H1 (cell line): Measurements from ENCODE around the gene SGCG. TPM values are rescaled to one million over a fixed set of nuclear protein-coding genes. Genes with fewer than 3 reads are reported as not detected.

Source experiments
- CTCF ChIA-PET: fragments of 300-600 bp; sonication (Branson Sonifier 250); formaldehyde crosslinking; loops from one replicate; lab custom pipeline; 2021; ENCODE audit not compliant: partially characterized antibody; lab: Charles Lee
- POLR2A ChIA-PET: fragments of 300-600 bp; sonication (Branson Sonifier 250); formaldehyde crosslinking; loops from one replicate; lab custom pipeline; 2021; ENCODE audit warnings: inconsistent platforms; ENCODE audit not compliant: partially characterized antibody; lab: Charles Lee
- DNase-seq, 2 experiments: peaks; one replicate each; pipeline versions ENCODE4 v3.0.0 to v3.0.0-alpha.2; 2010 to 2022; ENCODE audit warnings: low spot score in 2 of 2, low read depth in 1 of 2, mixed read lengths in 1 of 2
- FAIRE-seq: peaks from 2 replicates; lab custom pipeline; 2011; peaks lifted over from hg19 to GRCh38; lab: Jason Lieb, UNC
- H2AFZ ChIP-seq: 2 replicates; pipeline ENCODE4 v1.8.1; 2012; ENCODE audit warnings: low read length, inconsistent platforms
- H2AK5ac ChIP-seq: 2 replicates; pipeline ENCODE4 v1.6.1; 2013; ENCODE audit warnings: low read depth, low read length
- H2BK120ac ChIP-seq: replicated peaks from 2 replicates; pipeline ENCODE3; 2013; ENCODE audit warnings: low read depth, low read length, inconsistent platforms
- H2BK12ac ChIP-seq: 2 replicates; pipeline ENCODE4 v1.6.1; 2013; ENCODE audit warnings: low read depth, low read length
- H2BK15ac ChIP-seq: 2 replicates; pipeline ENCODE4 v1.6.1; 2013; ENCODE audit warnings: low read length
- H2BK20ac ChIP-seq: 2 replicates; pipeline ENCODE4 v1.6.1; 2013; ENCODE audit warnings: low read length
- H2BK5ac ChIP-seq: 2 replicates; pipeline ENCODE4 v1.6.1; 2013; ENCODE audit warnings: low read depth, low read length
- H3K14ac ChIP-seq: 2 replicates; pipeline ENCODE4 v1.6.1; 2013; ENCODE audit warnings: inconsistent platforms; ENCODE audit not compliant: insufficient read length
- H3K18ac ChIP-seq: 2 replicates; pipeline ENCODE4 v1.6.1; 2013; ENCODE audit warnings: low read length; ENCODE audit errors: extremely low read depth
- H3K23ac ChIP-seq: 2 replicates; pipeline ENCODE4 v1.6.1; 2013; ENCODE audit warnings: inconsistent platforms; ENCODE audit not compliant: insufficient read length
- H3K23me2 ChIP-seq: 2 replicates; pipeline ENCODE4 v1.6.1; 2013; ENCODE audit warnings: low read depth, low read length
- H3K27ac ChIP-seq: 2 replicates; pipeline ENCODE4 v1.6.1; 2011; ENCODE audit warnings: low read depth, low read length, inconsistent platforms
- H3K27me3 ChIP-seq, 4 experiments: replicated peaks in 1 of 4; 1 replicate in 1 of 4; 2 replicates in 3 of 4; pipeline versions ENCODE4 v1.6.1 to v1.8.1; 2011 to 2013; ENCODE audit warnings: low read length in 3 of 4, mild to moderate bottlenecking in 3 of 4, inconsistent platforms in 2 of 4, mixed read lengths in 2 of 4, moderate library complexity in 1 of 4; ENCODE audit not compliant: control insufficient read depth in 3 of 4, insufficient read depth in 3 of 4; ENCODE audit errors: extremely low read depth in 1 of 4
- H3K36me3 ChIP-seq, 4 experiments: 2 replicates each; pipeline versions ENCODE4 v1.6.1 to v1.8.1; 2011 to 2013; ENCODE audit warnings: mild to moderate bottlenecking in 4 of 4, low read length in 3 of 4, moderate library complexity in 2 of 4, control low read depth in 1 of 4, inconsistent platforms in 1 of 4; ENCODE audit not compliant: insufficient read depth in 4 of 4, control insufficient read depth in 2 of 4
- H3K4ac ChIP-seq: replicated peaks from 2 replicates; pipeline ENCODE3; 2013; ENCODE audit warnings: low read length, low read depth, mixed read lengths, inconsistent platforms; ENCODE audit not compliant: insufficient read length
- H3K4me1 ChIP-seq, 4 experiments: replicated peaks in 1 of 4; 1 replicate in 1 of 4; 2 replicates in 3 of 4; pipeline versions ENCODE4 v1.6.1 to v1.8.1; 2011 to 2013; ENCODE audit warnings: low read length in 3 of 4, inconsistent platforms in 2 of 4, mixed read lengths in 1 of 4; ENCODE audit not compliant: insufficient read depth in 4 of 4, control insufficient read depth in 3 of 4
- H3K4me2 ChIP-seq, 2 experiments: 2 replicates each; pipeline versions ENCODE4 v1.6.1 to v1.8.1; 2011 to 2013; ENCODE audit warnings: low read depth in 2 of 2, low read length in 2 of 2, control low read depth in 1 of 2, inconsistent platforms in 1 of 2, mild to moderate bottlenecking in 1 of 2; ENCODE audit not compliant: insufficient read depth in 1 of 2
- H3K4me3 ChIP-seq, 4 experiments: fragments of 200-600, 300-600 bp in 1 of 4; sonication (generic), shearing (Covaris generic), sonication (Bioruptor Twin) in 1 of 4; 2 replicates each; pipeline versions ENCODE4 v1.5.1 to v1.8.1; 2011 to 2016; ENCODE audit warnings: low read length in 4 of 4, low read depth in 3 of 4, control low read depth in 2 of 4, inconsistent platforms in 2 of 4, mild to moderate bottlenecking in 2 of 4, mixed read lengths in 1 of 4, moderate library complexity in 1 of 4; ENCODE audit not compliant: insufficient read depth in 2 of 4; ENCODE audit errors: extremely low read depth in 1 of 4
- H3K56ac ChIP-seq: replicated peaks from 2 replicates; pipeline ENCODE3; 2013; ENCODE audit warnings: low read depth, mild to moderate bottlenecking, mixed read lengths, low read length, inconsistent platforms; ENCODE audit not compliant: insufficient read length
- H3K79me1 ChIP-seq: 2 replicates; pipeline ENCODE4 v1.6.1; 2013; ENCODE audit warnings: low read depth, low read length, control low read depth
- H3K79me2 ChIP-seq, 2 experiments: 2 replicates each; pipeline versions ENCODE4 v1.6.1 to v1.8.1; 2012 to 2013; ENCODE audit warnings: low read length in 2 of 2, mild to moderate bottlenecking in 2 of 2, inconsistent platforms in 1 of 2; ENCODE audit not compliant: insufficient read depth in 2 of 2, control insufficient read depth in 1 of 2
- H3K9ac ChIP-seq, 4 experiments: replicated peaks in 1 of 4; 1 replicate in 1 of 4; 2 replicates in 3 of 4; pipeline versions ENCODE4 v1.6.1 to v1.8.1; 2011 to 2013; ENCODE audit warnings: low read depth in 3 of 4, low read length in 3 of 4, control low read depth in 2 of 4, mild to moderate bottlenecking in 2 of 4, moderate library complexity in 2 of 4, inconsistent platforms in 1 of 4; ENCODE audit errors: extremely low read depth in 1 of 4
- H3K9me3 ChIP-seq, 2 experiments: 2 replicates each; pipeline versions ENCODE4 v1.6.1 to v1.8.1; 2012 to 2013; ENCODE audit warnings: mild to moderate bottlenecking in 2 of 2, moderate library complexity in 2 of 2, control low read depth in 1 of 2, inconsistent platforms in 1 of 2, low read depth in 1 of 2, low read length in 1 of 2, mixed read lengths in 1 of 2; ENCODE audit not compliant: insufficient read depth in 2 of 2
- H4K20me1 ChIP-seq, 2 experiments: replicated peaks in 1 of 2; 2 replicates each; pipeline versions ENCODE3 to v1.8.1; 2011 to 2013; ENCODE audit warnings: inconsistent platforms in 2 of 2, low read length in 2 of 2, mild to moderate bottlenecking in 1 of 2; ENCODE audit not compliant: insufficient read depth in 2 of 2, control insufficient read depth in 1 of 2
- H4K5ac ChIP-seq: 2 replicates; pipeline ENCODE4 v1.6.1; 2013; ENCODE audit warnings: low read length, low read depth, mixed read lengths, inconsistent platforms; ENCODE audit not compliant: insufficient read length
- H4K8ac ChIP-seq: 2 replicates; pipeline ENCODE4 v1.8.0; 2013; ENCODE audit warnings: mild to moderate bottlenecking, moderate library complexity, low read length, inconsistent platforms; ENCODE audit not compliant: insufficient read depth; ENCODE audit errors: extremely low read depth
- H4K91ac ChIP-seq: replicated peaks from 2 replicates; pipeline ENCODE3; 2013; ENCODE audit warnings: low read length, mixed read lengths, inconsistent platforms; ENCODE audit not compliant: insufficient read length
- CREB1 ChIP-seq: IDR thresholded peaks from 2 replicates; pipeline ENCODE4 v1.6.1; 2012; ENCODE audit warnings: inconsistent platforms
- GTF2F1 ChIP-seq: IDR thresholded peaks from 2 replicates; pipeline ENCODE4 v1.6.1; 2012; ENCODE audit warnings: low read depth, low read length, improper control_type of control experiment, borderline replicate concordance
- KDM5A ChIP-seq: fragments of 200-600 bp; IDR thresholded peaks from 2 replicates; pipeline ENCODE4 v1.7.1; 2012; ENCODE audit warnings: mild to moderate bottlenecking, low read length, inconsistent platforms, mixed read lengths
- NRF1 ChIP-seq: IDR thresholded peaks from 2 replicates; pipeline ENCODE4 v1.6.1; 2011; ENCODE audit warnings: mild to moderate bottlenecking, low read depth, low read length, improper control_type of control experiment
- PHF8 ChIP-seq: fragments of 200-600 bp; sonication (generic); conservative IDR thresholded peaks from 2 replicates; pipeline ENCODE4 v1.7.1; 2012; ENCODE audit warnings: low read depth, mild to moderate bottlenecking, inconsistent platforms, low read length, moderate library complexity
- POLR2AphosphoS5 ChIP-seq: IDR thresholded peaks from 2 replicates; pipeline ENCODE4 v1.6.1; 2011; ENCODE audit warnings: low read depth, low read length
- RAD21 ChIP-seq, 2 experiments: IDR thresholded peaks in 1 of 2; conservative IDR thresholded peaks in 1 of 2; 2 replicates each; pipeline ENCODE4 v1.6.1; 2011; ENCODE audit warnings: low read depth in 2 of 2, low read length in 2 of 2, improper control_type of control experiment in 1 of 2, inconsistent platforms in 1 of 2, mild to moderate bottlenecking in 1 of 2, moderate library complexity in 1 of 2
- SP2 ChIP-seq: IDR thresholded peaks from 2 replicates; pipeline ENCODE4 v1.6.1; 2012; ENCODE audit warnings: mild to moderate bottlenecking, low read length, inconsistent platforms
- TCF12 ChIP-seq: IDR thresholded peaks from 2 replicates; pipeline ENCODE4 v1.6.1; 2011; ENCODE audit warnings: low read depth, mild to moderate bottlenecking, low read length
- TEAD4 ChIP-seq: IDR thresholded peaks from 2 replicates; pipeline ENCODE4 v1.6.1; 2012; ENCODE audit warnings: low read depth, low read length, inconsistent platforms, mixed read lengths
- ZNF274 ChIP-seq: IDR thresholded peaks from 2 replicates; pipeline ENCODE4 v1.7.0; 2012; ENCODE audit warnings: low read length, borderline replicate concordance; ENCODE audit errors: extremely low read depth
- polyA plus RNA-seq, 7 experiments: library from polyadenylated mRNA; depleted of rRNA in 3 of 7; stranded (reverse) in 5 of 7; unstranded in 2 of 7; fragments of >200 nt in 5 of 7; fragments of 200-250 nt in 2 of 7; gene quantifications; 1 replicate in 5 of 7; 2 replicates in 1 of 7; 4 replicates in 1 of 7; pipeline versions ENCODE4 v1.2.1 to v1.2.3, GENCODE V29; 2011 to 2013; ENCODE audit warnings: missing spikeins in 2 of 7, mixed read lengths in 2 of 7
- total RNA-seq: library from RNA; stranded (reverse); fragmentation: NEBNext Ultra II Directional; extraction: Animal tissue kit (Norgen Biotek cat#: 25700); gene quantifications from 2 replicates; pipeline ENCODE4 v1.2.1, GENCODE V29; 2021
- TF ChIP-seq, protein P1 (sequence below): IDR thresholded peaks from 2 replicates; pipeline ENCODE4 v1.6.1; 2012; ENCODE audit warnings: inconsistent platforms
- TF ChIP-seq, protein P2 (sequence below), 3 experiments: IDR thresholded peaks; 1 replicate in 2 of 3; 2 replicates in 1 of 3; pipeline versions ENCODE4 v1.5.1 to v1.6.1; 2011; ENCODE audit warnings: low read length in 3 of 3, mild to moderate bottlenecking in 3 of 3, inconsistent platforms in 2 of 3, low read depth in 1 of 3, moderate library complexity in 1 of 3; ENCODE audit not compliant: insufficient read depth in 1 of 3; ENCODE audit errors: control extremely low read depth in 1 of 3

The SGCG gene
- total and polyA plus RNA-seq, 2 of the 8 experiments (the other 6 are each of a cell fraction or from before 2014, with no cell fraction given), result 0.05 TPM; not detected in 1

DNA sequence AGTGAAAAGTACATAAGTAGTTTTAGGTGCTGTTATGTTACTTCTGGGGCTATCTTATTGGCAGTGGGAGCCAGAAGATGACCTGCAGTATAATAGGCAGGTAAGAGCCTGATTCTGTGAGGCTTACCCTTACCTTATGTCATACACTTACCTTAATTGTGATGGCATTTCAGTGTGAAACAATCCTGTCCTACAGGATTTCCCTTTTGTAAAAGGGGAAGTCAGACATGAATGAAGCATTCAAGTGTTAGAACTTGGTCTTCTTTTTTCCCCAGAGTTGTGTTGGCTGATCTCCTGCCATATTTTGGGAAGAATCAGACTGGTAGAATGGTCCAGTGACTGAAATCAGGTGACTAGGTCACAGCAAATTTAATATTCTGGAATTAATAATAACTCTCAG lies 55.2 kb downstream of the SGCG start:
- H4K20me1 ChIP-seq, result no peaks in the 10 kb centered on the region
- FAIRE-seq (no peak), DNase-seq (no peak)
- no peak overlapping the region for H4K91ac ChIP-seq
- no peak overlapping the region for H3K23ac ChIP-seq
- H2BK15ac ChIP-seq, result no peak overlapping the region
- no peak overlapping the region for H3K4me2 ChIP-seq
- H2AK5ac ChIP-seq, result no peak overlapping the region
- no peaks in the 10 kb centered on the region for H3K23me2 ChIP-seq
- H2BK5ac ChIP-seq, result no peak overlapping the region
- no peak overlapping the region for H3K18ac ChIP-seq
- H3K4me3 ChIP-seq, result no peak overlapping the region
- H3K27ac ChIP-seq, result no peak overlapping the region
- H3K4ac ChIP-seq, result no peak overlapping the region
- H3K14ac ChIP-seq, result no peak overlapping the region
- H3K27me3 ChIP-seq, result no peaks in the 10 kb centered on the region
- H3K9me3 ChIP-seq, result no peaks in the 10 kb centered on the region; a peak in 1 of 4 replicates
- no peak overlapping the region for H3K56ac ChIP-seq
- no peak overlapping the region for H2AFZ ChIP-seq
- no peak overlapping the region for H4K8ac ChIP-seq
- no peak overlapping the region for H2BK20ac ChIP-seq
- no peaks in the 10 kb centered on the region for H3K4me1 ChIP-seq
- ChIA-PET POLR2A (no interaction called here), CTCF (no interaction called here)
- H2BK12ac ChIP-seq, result no peak overlapping the region
- no peak overlapping the region for H3K9ac ChIP-seq
- no peaks in the 10 kb centered on the region for H3K36me3 ChIP-seq
- H4K5ac ChIP-seq, result no peak overlapping the region
- no peak overlapping the region for H2BK120ac ChIP-seq
- H3K79me1 ChIP-seq, result no peaks in the 10 kb centered on the region
- no peaks in the 10 kb centered on the region for H3K79me2 ChIP-seq
- TF ChIP-seq GTF2F1, result no peak
- TF ChIP-seq CREB1, result no peak
- TF ChIP-seq ZNF274, result no peak
- TF ChIP-seq PHF8, result no peak
- TF ChIP-seq RAD21 (IDR thresholded peaks at IDR 0.05 in 1 of 2, conservative IDR thresholded peaks at IDR 0.05 in 1 of 2; ENCODE audit: low read depth in 2 of 2, low read length in 2 of 2), result no peak
- TF ChIP-seq POLR2AphosphoS5, result no peak
- TF ChIP-seq, protein P1, sequence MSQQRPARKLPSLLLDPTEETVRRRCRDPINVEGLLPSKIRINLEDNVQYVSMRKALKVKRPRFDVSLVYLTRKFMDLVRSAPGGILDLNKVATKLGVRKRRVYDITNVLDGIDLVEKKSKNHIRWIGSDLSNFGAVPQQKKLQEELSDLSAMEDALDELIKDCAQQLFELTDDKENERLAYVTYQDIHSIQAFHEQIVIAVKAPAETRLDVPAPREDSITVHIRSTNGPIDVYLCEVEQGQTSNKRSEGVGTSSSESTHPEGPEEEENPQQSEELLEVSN, result no peak
- no peak for TF ChIP-seq TEAD4
- no peak for TF ChIP-seq NRF1
- no peak for TF ChIP-seq KDM5A
- TF ChIP-seq SP2, result no peak
- TF ChIP-seq, protein P2, sequence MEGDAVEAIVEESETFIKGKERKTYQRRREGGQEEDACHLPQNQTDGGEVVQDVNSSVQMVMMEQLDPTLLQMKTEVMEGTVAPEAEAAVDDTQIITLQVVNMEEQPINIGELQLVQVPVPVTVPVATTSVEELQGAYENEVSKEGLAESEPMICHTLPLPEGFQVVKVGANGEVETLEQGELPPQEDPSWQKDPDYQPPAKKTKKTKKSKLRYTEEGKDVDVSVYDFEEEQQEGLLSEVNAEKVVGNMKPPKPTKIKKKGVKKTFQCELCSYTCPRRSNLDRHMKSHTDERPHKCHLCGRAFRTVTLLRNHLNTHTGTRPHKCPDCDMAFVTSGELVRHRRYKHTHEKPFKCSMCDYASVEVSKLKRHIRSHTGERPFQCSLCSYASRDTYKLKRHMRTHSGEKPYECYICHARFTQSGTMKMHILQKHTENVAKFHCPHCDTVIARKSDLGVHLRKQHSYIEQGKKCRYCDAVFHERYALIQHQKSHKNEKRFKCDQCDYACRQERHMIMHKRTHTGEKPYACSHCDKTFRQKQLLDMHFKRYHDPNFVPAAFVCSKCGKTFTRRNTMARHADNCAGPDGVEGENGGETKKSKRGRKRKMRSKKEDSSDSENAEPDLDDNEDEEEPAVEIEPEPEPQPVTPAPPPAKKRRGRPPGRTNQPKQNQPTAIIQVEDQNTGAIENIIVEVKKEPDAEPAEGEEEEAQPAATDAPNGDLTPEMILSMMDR (IDR thresholded peaks at IDR 0.05; ENCODE audit: control extremely low read depth in 1 of 3, insufficient read depth in 1 of 3, low read depth in 1 of 3, low read length in 3 of 3), result no peak
- no peak for TF ChIP-seq TCF12
